ENCODE data around the gene GATA2.

The GATA2 gene

GRCh38 chr3:128471720-128472119 is 21.3 kb downstream of the GATA2 start:
- DNase-seq = no peak

- DNase-seq = no peak
Measured at GRCh38 chr3:128471110-128471509, 21.9 kb downstream of the GATA2 start.

- no peak for DNase-seq
Measured at GRCh38 chr3:128470134-128470899, 22.7 kb downstream of the GATA2 start.

GRCh38 chr3:128469556-128469955 is 23.4 kb downstream of the GATA2 start:
- DNase-seq = no peak

- no peak for DNase-seq
Measured at GRCh38 chr3:128468791-128469527, 24.0 kb downstream of the GATA2 start.

GRCh38 chr3:128468285-128468790 is 24.7 kb downstream of the GATA2 start:
- DNase-seq = no peak

- DNase-seq = no peak
Measured at GRCh38 chr3:128466840-128467541, 26.0 kb downstream of the GATA2 start, which contains the start of gene DNAJB8. Gene DNAJB8 (minus strand): TSS chr3:128466890. CDS start chr3:128463245, 3,645 bp downstream.

- DNase-seq = no peak
Measured at GRCh38 chr3:128464702-128465101, 28.3 kb downstream of the GATA2 start.

GRCh38 chr3:128464188-128464587 is 28.8 kb downstream of the GATA2 start:
- no peak for DNase-seq

- DNase-seq = no peak
Measured at GRCh38 chr3:128463771-128464170, 29.2 kb downstream of the GATA2 start.

GRCh38 chr3:128463354-128463753 is 29.6 kb downstream of the GATA2 start:
- DNase-seq = no peak

GRCh38 chr3:128462931-128463330 is 30.1 kb downstream of the GATA2 start:
- DNase-seq = no peak

- no peak for DNase-seq
Measured at GRCh38 chr3:128462341-128462910, 30.6 kb downstream of the GATA2 start.

GRCh38 chr3:128461731-128462130 is 31.3 kb downstream of the GATA2 start:
- DNase-seq = no peak

- no peak for DNase-seq
Measured at GRCh38 chr3:128459461-128459820, 33.6 kb downstream of the GATA2 start.

GRCh38 chr3:128458746-128459460 is 34.1 kb downstream of the GATA2 start:
- DNase-seq = no peak

GRCh38 chr3:128457937-128458336 is 35.1 kb downstream of the GATA2 start:
- DNase-seq = no peak

- no peak for DNase-seq
Measured at GRCh38 chr3:128456776-128457715, 36.0 kb downstream of the GATA2 start.

GRCh38 chr3:128455786-128456748 is 36.9 kb downstream of the GATA2 start:
- DNase-seq = no peak

GRCh38 chr3:128455116-128455515 is 37.9 kb downstream of the GATA2 start:
- no peak for DNase-seq
